Thyroid gland (tissue), 4 donors: ENCODE measurements around the gene KDM5B.

Experiments
- POLR2A ChIP-seq, 2 donors: fragments of 450-650 bp; IDR thresholded peaks; one replicate each; pipeline ENCODE4 v1.6.1; 2017; ENCODE audit warnings: antibody characterized with exemption in 2 of 2, mild to moderate bottlenecking in 2 of 2, moderate library complexity in 1 of 2
- TF ChIP-seq, protein P1 (sequence below), 6 experiments: fragments of 200-600 bp in 3 of 6; fragments of 450-650 bp in 3 of 6; sonication (generic) in 3 of 6; IDR thresholded peaks; one replicate each; pipeline ENCODE4 v1.5.1; 2016 to 2019; ENCODE audit warnings: antibody characterized with exemption in 6 of 6, mild to moderate bottlenecking in 2 of 6, inconsistent platforms in 1 of 6, moderate library complexity in 1 of 6

DNA sequence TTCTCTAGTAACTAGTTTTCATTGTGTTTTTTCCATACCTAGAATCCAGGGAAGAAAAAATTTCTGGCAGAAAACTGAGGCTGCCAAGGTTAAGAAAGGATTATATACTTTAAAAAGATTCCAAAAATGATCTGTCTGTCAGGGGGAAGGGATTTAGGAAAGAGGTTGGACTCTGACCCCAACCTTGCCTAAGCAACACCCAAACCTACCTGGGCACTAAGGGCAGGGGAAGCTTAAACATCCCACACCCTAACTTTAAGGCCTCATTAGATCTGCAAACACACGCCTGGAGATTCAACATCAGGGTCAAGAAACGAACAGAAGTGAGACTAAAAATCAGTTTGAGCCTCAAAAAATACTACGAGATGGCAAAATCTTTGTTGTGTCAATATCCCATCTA, 19.4 kb downstream of the KDM5B start:
- TF ChIP-seq POLR2A (IDR thresholded peaks at IDR 0.05), result no peak
- TF ChIP-seq, protein P1, sequence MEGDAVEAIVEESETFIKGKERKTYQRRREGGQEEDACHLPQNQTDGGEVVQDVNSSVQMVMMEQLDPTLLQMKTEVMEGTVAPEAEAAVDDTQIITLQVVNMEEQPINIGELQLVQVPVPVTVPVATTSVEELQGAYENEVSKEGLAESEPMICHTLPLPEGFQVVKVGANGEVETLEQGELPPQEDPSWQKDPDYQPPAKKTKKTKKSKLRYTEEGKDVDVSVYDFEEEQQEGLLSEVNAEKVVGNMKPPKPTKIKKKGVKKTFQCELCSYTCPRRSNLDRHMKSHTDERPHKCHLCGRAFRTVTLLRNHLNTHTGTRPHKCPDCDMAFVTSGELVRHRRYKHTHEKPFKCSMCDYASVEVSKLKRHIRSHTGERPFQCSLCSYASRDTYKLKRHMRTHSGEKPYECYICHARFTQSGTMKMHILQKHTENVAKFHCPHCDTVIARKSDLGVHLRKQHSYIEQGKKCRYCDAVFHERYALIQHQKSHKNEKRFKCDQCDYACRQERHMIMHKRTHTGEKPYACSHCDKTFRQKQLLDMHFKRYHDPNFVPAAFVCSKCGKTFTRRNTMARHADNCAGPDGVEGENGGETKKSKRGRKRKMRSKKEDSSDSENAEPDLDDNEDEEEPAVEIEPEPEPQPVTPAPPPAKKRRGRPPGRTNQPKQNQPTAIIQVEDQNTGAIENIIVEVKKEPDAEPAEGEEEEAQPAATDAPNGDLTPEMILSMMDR (IDR thresholded peaks at IDR 0.05), result no peak
